GDM1 (cell line): ENCODE measurements around the gene SMYD4.
A peak's percentile ranks its signal among the peaks of the same experiment; 100 is the strongest.
"Not testable (repeated sequence)": the region's sequence is repeated elsewhere in the genome, so short reads cannot be mapped to it uniquely, and the experiment has no call there.

Experiments used
- DNase-seq: peaks from one replicate; lab custom pipeline; 2025; lab: John Stamatoyannopoulos, UW

SMYD4 gene

DNA sequence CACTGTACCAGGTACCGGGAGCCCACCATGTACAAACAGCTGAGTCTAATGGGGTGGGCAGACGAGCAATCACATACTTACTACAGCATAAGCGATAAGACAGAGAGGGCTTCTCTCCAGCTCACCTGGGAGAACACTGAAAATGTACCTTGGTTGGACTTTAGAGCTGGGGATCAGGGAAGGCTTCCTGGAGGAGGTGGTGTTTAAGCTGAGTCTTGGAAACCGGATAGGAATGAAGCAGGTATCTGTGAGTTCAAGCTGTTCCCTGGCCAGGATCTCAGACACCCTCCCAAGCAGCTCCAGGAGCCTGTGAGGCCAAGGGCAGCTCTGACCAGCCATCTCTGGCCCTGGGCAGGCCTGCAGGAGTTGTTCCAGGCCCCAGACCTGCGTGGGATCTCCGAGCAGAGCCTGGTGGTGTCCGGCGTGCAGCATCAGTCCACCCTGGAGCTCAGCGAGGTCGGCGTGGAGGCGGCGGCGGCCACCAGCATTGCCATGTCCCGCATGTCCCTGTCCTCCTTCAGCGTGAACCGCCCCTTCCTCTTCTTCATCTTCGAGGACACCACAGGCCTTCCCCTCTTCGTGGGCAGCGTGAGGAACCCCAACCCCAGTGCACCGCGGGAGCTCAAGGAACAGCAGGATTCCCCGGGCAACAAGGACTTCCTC lies 75.8 kb downstream of the SMYD4 start:
- no peak for DNase-seq

DNA sequence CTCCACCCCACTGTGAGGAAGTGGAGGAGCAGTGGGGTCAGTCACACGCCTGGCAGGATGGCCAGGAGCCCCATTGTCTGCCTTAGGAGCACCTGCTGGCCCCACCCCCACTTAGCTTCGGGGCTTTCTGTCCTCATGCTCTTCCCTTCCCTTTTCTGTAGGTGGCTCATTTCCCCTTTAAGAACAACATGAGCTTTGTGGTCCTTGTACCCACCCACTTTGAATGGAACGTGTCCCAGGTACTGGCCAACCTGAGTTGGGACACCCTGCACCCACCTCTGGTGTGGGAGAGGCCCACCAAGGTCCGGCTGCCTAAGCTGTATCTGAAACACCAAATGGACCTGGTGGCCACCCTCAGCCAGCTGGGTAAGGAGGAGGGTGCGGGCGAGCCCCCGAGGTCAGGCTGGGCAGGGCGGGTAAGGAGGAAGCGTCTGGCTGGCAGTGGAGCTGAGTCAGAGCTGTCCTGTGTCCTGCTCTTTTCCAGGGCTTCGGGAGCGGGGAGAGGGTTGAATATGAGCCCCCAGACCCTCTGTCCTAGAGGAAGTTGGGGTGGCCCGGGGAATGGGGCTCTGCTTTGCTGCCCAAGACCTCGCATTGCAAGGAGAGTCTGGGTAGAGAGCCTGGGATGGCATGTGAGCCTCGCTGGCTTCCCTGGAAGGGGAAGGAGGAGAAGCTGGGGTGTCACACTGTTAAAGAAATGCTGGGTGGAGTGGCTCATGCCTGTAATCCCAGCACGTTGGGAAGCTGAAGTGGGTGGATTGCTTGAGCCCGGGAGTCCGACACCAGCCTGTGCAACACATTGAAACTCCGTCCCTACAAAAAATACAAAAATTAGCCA lies 77.1 kb downstream of the SMYD4 start:
- peak; percentile 38 for DNase-seq

DNA sequence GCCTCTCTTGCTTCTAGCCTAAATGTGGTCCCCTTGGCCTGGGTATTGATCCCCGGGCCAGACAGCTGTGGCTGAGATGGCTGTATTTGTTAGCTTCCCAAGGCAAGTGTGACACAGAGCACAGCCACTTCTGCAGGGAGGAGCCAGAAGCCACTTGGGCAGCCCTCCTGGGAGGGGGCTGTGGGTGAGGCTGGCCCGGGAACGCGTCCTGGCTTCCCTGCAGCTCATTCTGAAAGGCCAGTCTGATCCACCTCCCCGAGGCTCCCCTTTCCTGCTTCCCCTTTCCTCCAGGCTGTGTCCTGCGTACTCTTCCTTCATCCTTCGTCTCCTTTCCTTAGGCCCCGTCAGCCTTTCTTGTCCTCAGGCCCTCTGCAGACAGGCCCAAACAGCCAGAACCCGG lies 79.1 kb downstream of the SMYD4 start:
- DNase-seq = no peak

DNA sequence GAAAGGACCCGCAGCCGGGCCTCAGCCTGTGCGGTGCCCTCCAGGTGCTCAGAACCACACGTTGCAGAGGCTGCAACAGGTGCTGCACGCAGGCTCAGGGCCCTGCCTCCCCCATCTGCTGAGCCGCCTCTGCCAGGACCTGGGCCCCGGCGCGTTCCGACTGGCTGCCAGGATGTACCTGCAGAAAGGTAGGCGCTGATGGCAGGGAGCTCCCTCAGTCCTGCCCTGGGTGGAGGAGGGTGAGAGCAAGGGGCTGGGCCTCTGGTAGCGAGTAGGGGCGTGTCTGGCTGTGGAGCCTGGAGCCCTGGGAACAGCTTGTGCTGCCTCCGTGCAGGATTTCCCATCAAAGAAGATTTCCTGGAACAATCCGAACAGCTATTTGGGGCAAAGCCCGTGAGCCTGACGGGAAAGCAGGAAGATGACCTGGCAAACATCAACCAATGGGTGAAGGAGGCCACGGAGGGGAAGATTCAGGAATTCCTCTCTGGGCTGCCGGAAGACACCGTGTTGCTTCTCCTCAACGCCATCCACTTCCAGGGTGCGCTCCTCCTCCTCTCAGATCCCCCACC lies 82.6 kb downstream of the SMYD4 start:
- DNase-seq = no peak

DNA sequence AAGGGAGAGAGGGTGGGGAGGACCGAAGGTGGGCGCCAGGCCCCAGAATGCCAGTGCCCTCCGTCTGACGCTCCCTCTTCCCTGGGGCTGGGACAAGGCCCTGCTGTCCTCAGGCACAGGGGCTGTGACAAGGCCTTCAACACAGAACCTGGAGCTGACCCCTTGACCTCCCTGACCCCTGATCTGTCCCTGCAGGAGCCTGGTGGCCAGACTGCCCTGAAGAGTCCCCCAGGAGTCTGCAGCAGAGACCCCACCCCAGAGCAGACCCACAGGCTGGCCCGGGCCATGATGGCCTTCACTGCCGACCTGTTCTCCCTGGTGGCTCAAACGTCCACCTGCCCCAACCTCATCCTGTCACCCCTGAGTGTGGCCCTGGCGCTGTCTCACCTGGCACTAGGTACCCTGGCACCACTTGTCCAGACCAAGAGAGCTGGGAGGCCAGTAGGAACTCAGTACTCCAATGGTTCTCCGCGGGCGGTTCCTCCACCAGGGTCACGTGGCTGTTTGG lies 84.1 kb downstream of the SMYD4 start:
- DNase-seq = no peak

DNA sequence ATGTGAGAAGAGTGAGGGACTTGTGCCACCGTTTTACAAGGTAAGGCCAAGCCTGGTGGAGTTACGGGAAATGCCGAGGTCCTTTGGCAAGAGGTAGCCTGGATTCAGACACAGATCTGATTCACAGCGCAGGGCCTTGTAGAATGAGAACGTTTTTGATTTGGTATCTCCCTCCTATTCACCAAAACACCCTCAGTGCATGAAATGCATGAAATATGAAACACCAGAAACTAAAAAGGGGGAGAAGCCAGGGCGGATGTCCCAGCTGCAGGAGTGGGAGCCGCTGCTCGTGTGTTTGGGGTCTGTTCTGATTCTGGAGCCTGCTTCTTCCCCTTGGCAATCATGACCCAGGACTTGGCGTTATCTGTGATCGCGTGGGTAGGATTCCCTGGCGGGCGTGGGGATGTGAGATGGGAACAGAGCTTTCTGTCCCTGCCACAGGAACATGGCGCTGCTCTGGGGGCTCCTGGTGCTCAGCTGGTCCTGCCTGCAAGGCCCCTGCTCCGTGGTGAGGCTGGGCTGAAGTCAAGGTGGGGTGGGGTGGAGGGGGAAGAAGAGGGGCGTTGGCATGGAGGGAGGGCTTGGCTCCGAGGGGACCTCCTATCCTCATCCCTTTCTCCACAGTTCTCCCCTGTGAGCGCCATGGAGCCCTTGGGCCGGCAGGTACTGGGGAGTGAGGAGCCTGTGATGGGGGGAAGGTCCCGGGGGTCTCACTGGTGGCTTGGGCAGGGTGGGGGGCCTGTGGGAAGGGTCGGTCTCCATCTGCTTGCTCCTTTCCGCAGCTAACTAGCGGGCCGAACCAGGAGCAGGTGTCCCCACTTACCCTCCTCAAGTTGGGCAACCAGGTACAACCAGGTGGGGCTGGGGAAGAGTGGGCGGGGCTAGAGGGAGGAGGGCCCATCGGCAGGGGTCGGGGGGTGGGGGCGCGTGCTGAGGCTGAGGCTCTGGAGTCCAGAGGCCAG lies 84.9 kb downstream of the SMYD4 start:
- no peak for DNase-seq

DNA sequence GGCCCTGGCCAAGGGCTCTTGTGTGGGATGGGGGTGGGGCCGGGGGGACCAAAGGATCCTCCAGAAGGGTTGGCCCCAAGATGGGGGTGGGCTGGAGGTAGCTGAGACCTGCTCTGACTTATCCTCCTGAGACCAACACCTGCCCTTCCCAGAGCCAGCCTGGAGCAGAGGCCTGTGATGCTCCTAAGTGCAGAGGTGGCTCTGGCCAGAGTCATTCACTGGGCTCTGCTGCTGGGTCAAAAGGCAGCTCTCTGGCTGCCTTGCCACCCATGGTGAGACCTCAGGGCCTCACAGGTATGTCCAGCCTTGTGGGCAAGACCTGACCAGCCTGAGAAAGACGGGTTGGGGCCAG lies 86.6 kb downstream of the SMYD4 start:
- no peak for DNase-seq

DNA sequence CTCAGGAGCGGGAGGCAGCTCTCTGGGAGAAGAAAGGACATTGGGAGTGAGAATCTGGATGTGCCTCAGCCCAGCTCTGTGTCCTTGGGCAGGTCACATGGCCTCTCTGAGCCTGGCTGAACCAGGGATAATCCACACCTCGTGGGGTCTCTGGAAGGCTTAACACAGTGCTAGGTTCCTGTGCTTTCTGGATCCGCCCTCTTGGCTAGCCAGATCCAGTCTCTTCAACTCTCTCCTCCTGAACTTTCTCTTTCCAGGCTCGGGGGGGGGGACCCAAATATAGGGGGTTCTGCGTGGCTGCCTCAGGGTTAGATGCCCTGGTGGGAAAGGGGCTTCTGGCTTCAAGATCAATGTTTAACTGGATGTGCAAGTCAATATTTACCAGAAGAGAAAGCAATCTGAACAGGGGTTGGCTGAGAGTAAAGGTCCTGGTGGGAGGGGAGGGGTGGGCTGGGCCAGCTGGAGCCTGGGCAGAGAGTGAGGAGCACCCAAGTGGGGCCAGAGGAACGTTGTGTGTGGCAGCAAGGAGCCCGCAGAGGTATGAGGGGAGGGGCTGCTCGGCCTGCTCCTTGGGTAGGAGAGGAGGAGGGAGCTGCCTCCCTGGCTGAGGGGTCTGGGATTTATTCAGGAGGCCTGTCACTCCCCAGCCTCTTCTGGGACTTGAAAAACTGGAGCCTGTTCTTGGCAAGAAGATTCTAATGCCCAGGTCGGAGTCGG lies 87.2 kb downstream of the SMYD4 start, which contains the start of gene SERPINF2:
Gene SERPINF2 (plus strand): TSS at position 501 of the 717 bp plus-strand sequence. CDS start 2,125 bp downstream, outside the sequence.
- DNase-seq = no peak

DNA sequence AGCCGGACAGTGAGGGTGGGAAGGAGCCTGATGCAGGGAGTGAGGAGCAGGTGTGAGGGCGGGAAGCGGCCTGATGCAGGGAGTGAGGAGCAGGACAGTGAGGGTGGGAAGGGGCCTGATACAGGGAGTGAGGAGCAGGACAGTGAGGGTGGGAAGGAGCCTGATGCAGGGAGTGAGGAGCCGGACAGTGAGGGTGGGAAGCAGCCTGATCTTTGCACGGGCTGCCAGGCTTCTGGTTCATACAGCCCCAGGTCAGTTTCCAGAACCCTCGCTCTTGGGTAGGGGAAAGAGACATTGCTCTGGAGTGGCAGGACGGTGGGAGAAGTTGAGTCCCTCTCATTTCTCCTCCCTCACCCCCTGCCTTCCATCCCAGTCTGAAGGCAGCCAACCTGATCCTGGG lies 87.8 kb downstream of the SMYD4 start:
- DNase-seq = not testable (repeated sequence)

DNA sequence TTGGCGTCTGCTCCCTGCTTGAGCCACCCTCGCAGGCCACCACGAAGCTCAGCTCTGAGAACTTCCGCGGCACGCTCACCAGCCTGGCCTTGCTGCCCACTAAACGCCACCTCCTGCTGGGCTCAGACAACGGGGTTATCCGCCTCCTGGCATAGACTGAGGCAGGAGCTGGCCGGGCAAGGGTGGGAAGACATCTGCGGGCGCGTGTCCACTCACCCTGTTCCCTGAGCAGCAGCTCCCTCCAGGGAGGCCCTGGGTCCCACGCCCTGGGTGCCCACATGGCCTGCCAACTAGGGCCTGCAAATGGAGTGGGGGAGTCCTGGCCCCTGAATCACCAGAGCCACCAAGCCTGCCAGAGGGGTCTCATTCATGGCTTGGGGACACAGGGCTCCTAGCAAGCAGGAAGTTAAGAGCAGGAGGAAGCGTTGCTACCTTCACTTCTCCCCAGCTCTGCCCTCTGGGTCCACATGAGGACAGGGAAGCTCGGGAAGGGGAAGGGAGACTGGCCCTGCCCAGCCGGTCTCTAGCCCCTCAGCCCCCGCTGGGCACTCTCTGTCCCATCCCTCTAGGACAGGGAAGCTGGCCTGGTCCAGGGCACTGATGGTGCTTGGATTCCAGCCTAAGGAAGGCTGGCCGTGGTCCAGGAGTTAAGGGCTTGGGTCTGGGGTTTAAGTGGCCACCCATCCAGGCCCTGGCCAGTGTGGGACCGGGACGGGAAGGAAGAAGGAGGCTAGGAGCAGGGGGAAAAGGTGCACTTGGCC lies 92.0 kb downstream of the SMYD4 start:
- no peak for DNase-seq

DNA sequence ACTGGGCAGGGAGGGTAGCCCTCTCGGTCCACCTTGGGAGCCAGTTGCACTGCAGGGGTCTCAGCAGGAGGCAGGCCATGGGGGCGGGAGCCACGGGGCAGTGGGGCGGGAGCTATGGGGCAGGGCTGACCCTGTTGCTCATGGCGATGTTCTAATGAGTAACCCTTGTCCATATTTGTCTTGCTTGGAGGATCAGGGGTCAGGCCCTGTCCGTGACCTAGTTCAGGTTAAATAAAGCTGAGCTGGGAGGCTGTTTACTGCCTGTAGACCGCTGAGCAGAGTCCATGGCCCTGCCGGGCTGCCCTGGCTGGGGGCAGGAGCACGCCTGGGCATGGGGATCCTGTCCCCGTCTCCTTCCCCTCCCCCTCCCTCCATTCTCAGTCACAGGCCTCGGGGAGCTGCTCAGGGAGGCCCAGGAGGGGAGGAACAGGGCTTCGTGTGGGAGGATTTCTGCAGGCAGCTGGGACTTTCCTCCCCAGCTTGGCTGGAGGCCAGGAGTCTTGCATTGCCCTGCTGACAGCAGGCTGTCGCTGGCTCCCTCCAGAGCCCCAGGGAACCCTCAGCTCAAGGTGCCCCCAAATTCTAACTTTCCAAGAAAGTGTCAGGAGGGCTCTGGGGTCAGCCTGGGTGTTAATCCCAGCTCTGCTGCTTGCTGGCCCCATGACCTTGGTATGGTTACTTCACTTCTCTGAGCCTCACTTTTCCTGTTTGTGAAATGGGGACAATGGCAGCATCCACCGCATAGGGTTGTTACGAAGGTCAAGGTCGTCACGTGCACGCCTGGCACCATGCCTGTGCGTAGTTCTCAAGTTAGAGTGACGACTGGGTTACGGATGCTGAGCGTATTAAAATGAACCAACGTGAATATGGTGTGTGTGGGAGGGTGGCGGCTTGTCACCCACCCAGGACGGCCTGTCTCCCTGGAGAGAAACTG lies 93.1 kb downstream of the SMYD4 start:
- no peak for DNase-seq

DNA sequence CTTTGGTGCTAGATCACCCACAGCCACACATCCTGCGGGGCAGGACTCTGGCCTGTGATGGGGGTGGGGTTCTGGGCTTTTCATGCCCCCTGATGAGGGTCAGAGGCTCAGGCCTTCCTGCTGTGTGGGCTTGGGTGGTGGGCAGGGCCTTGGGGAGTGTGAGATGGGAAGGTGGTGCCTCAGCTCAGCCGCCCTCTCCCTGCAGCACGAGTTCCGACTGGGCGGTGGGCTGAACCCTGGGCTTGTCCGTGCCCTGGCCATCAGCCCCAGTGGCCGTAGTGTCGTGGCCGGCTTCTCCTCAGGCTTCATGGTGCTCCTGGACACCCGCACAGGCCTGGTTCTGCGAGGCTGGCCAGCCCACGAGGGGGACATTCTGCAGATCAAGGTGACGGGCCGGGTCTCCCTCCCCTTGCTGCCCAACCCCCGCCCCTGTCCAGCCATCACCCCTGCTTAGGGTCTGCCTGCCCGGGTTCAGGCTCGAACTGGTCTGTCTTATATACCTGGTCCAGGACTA lies 93.8 kb downstream of the SMYD4 start:
- no peak for DNase-seq

DNA sequence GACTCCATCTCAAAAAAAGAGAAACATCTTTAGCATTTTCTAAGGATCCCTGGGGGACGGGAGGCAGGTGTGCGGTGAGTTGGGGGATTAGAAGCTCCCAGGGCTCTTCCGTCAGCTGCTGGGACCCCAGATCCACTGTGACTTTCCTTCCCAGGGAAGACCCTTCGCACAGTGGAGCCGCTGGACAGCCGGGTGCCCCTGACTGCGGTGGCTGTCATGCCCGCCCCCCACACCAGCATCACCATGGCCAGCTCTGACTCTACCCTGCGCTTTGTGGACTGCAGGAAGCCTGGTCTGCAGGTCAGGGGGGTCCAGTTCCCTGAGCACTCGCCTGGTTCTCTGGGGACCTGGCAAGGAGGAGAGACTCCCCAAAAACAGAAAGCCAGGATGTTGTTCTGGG lies 94.3 kb downstream of the SMYD4 start:
- DNase-seq = no peak

DNA sequence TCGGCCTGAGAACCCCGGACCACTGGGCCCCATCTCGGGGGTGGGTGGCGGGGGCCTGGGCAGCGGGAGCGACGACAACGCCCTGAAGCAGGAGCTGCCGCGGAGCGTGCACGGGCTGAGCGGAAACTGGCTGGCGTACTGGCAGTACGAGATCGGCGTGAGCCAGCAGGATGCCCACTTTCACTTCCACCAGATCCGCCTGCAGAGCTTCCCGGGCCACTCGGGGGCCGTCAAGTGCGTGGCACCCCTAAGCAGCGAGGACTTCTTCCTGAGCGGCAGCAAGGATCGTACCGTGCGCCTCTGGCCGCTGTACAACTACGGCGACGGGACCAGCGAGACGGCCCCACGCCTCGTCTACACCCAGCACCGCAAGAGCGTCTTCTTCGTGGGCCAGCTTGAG lies 95.9 kb downstream of the SMYD4 start:
- DNase-seq = no peak

DNA sequence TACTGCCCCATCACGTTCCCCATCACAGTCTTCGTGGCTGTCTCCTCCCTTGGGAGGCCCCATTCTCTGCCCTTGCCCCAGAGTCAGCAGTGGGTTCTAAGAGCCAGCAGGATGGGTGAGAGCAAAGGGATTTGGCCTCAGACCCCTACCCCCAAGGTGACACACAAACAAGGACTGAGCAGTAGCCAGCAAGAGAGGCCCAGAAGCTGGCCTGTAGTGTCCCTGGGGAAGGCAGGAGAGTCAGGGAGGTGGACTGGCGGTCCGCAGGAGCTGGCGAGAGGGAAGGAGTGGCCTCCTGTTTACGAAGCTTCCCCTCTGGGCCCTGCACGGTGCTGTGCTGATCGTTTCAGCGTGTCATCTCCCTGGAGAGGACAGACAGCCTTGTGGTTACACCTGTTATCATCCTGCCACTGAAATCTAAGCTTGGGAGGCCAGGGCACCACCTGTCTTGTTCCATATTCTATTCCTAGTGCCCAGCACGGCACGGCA lies 96.8 kb downstream of the SMYD4 start:
- DNase-seq = no peak

DNA sequence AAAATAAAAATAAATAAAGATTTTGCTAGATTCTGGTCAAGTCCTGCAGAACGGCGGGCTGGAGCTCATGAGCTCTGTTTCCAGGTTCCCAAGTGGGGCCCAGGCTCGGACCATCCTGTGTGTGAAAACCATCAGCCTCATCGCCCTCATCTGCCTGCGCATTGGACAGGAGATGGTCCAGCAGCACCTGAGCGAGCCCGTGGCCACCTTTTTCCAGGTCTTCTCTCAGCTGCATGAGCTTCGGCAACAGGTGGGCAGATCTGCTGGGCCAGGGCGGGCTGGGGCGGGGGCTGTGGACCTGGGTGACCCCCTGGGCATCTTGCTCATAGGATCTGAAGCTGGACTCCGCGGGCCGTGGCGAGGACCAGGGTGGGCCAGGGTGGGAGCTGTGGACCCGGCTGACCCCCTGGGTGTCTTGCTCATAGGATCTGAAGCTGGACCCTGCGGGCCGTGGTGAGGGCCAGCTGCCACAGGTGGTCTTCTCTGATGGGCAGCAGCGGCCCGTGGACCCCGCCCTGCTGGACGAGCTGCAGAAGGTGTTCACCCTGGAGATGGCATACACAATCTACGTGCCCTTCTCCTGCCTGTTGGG lies 97.4 kb downstream of the SMYD4 start:
- DNase-seq = no peak

DNA sequence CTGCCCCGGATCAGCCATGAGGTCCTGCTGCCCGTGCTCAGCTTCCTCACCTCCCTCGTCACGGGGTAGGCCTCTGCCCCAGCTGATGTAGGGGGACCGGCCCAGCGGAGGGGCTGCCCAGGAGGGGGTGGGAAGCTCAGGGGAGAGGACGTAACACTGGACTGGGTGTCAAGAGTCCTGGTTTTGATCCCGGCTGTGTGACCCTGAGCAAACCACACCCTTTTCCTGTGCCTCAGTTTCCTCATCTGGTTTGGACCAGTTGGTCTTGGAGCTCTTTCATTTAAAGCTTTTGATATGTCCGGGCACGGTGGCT lies 98.6 kb downstream of the SMYD4 start:
- no peak for DNase-seq

DNA sequence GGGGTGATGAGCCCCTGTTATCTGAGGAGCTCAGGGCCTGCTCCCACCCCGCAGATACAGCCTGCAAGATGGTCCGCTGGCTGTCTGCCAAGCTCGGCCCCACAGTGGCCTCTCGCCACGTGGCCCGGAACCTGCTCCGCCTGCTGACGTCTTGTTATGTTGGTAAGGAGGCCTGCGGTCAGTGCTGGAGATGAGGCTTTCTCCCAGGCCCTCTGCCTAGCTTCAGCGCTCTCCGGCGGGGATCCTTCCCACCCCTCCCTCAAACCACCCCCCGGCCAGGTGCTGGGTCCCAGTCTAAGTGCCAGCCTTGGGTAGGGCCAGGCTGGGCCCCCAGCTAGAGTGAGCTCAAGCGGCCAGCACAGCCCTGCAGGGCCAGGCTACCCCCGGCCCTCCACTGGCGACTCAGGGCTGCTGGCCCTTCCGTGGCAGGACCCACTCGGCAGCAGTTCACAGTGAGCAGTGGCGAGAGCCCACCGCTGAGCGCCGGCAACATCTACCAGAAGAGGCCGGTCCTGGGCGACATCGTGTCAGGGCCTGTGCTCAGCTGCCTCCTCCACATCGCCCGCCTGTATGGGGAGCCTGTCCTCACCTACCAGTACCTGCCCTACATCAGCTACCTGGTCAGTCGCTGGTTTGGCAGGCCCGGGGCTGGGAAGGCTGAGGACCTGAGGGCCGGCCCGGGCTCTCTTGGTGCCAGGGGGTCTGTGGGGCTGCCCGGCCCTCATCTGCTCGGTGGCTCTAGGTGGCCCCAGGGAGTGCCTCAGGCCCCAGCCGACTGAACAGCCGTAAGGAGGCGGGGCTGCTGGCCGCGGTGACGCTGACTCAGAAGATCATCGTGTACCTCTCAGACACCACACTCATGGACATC lies 99.1 kb downstream of the SMYD4 start:
- DNase-seq = no peak
